Stomach (tissue), 9 donors: Measurements from ENCODE around the gene CCDC172. TPM values are rescaled to one million over a fixed set of nuclear protein-coding genes. Genes with fewer than 3 reads are reported as not detected.

Experiments used
- DNase-seq, 2 donors: peaks; one replicate each; pipeline versions ENCODE4 v3.0.0 to v3.0.0-alpha.2; 2013 to 2019
- H3K27ac ChIP-seq, 5 donors: fragments of 200-600 bp in 4 of 5; sonication (generic) in 4 of 5; one replicate each; pipeline ENCODE4 v1.5.1; 2013 to 2019; ENCODE audit warnings: mild to moderate bottlenecking in 1 of 5, moderate library complexity in 1 of 5
- H3K27me3 ChIP-seq, 3 donors: fragments of 200-600 bp; sonication (generic); one replicate each; pipeline ENCODE4 v1.5.1; 2017 to 2019; ENCODE audit warnings: mixed run types in 1 of 3
- H3K36me3 ChIP-seq, 4 donors: fragments of 200-600 bp; sonication (generic); 1 replicate in 3 of 4; 2 replicates in 1 of 4; pipeline ENCODE4 v1.5.1; 2016 to 2019
- H3K4me1 ChIP-seq, 4 donors: fragments of 200-600 bp; sonication (generic); one replicate each; pipeline ENCODE4 v1.5.1; 2016 to 2019
- H3K4me3 ChIP-seq, 4 donors: fragments of 200-600 bp; sonication (generic) in 3 of 4; one replicate each; pipeline ENCODE4 v1.5.1; 2016 to 2019; ENCODE audit warnings: mild to moderate bottlenecking in 1 of 4
- H3K9me3 ChIP-seq, 4 donors: fragments of 200-600 bp; sonication (generic); one replicate each; pipeline ENCODE4 v1.5.1; 2016 to 2019
- CTCF ChIP-seq, 7 experiments: fragments of 450-650 bp in 4 of 7; fragments of 200-600 bp in 3 of 7; sonication (generic) in 3 of 7; IDR thresholded peaks; one replicate each; pipeline ENCODE4 v1.5.1; 2016 to 2019; ENCODE audit warnings: antibody characterized with exemption in 7 of 7, control low read depth in 2 of 7, mild to moderate bottlenecking in 1 of 7
- EP300 ChIP-seq: sonication (generic); formaldehyde crosslinking; IDR thresholded peaks from one replicate; pipeline ENCODE4 v1.6.1; 2017; ENCODE audit warnings: antibody characterized with exemption
- POLR2A ChIP-seq, 4 donors: fragments of 450-650 bp; IDR thresholded peaks; one replicate each; pipeline ENCODE4 v1.6.1; 2016; ENCODE audit warnings: antibody characterized with exemption in 4 of 4, control low read depth in 2 of 4, mild to moderate bottlenecking in 1 of 4, moderate library complexity in 1 of 4
- POLR2AphosphoS5 ChIP-seq, 3 donors: sonication (generic); formaldehyde crosslinking; IDR thresholded peaks; one replicate each; pipeline ENCODE4 v1.6.1; 2016; ENCODE audit warnings: antibody characterized with exemption in 3 of 3
- WGBS, 5 donors: extraction: QIAGEN DNeasy Blood & Tissue Kit in 3 of 5; methylation state at CpG; one replicate each; pipeline versions ENCODE4 v1.1.5 to v1.1.7; 2013 to 2018; 5-methylcytosine and 5-hydroxymethylcytosine counted together
- intact Hi-C: fragments of 100-400 bp; cut with DNase I; formaldehyde crosslinking; loops from one replicate; pipeline ENCODE4 v1.15.1; 2023; ENCODE audit warnings: low total_unique reads
- polyA plus RNA-seq, 3 donors: library from polyadenylated mRNA; stranded (reverse); fragments of 200-250 nt; gene quantifications; one replicate each; pipeline ENCODE4 v1.2.3, GENCODE V29; 2013
- total RNA-seq, 5 donors: library from RNA; depleted of rRNA; stranded (reverse); fragments of >200 nt; gene quantifications; one replicate each; pipeline versions ENCODE4 v1.1.0 to v1.2.3, GENCODE V29; 2014 to 2016
- donor health status: healthy with polysubstance abuse.
- donor health status: Bipolar disorder and iron deficiency.
- donor health status: healthy.

The CCDC172 gene
- total and polyA plus RNA-seq, 8 donors: 0.50 TPM; not detected in 7

- WGBS, 5 donors: 71 to 78% (median 77%) methylated on average over 8 to 13 of the region's 13 CpGs
- TF ChIP-seq POLR2A (IDR thresholded peaks at IDR 0.05) (no peak), POLR2AphosphoS5 (IDR thresholded peaks at IDR 0.05) (no peak), EP300 (no peak), CTCF (IDR thresholded peaks at IDR 0.05) (no peak)
- no peak for DNase-seq
Measured at GRCh38 chr10:116395223-116395985, 71.2 kb downstream of the CCDC172 start.

GRCh38 chr10:116398224-116398623, 74.0 kb downstream of the CCDC172 start:
- Histone ChIP-seq H3K36me3 (no peaks in the 10 kb centered on the region), H3K4me1 (no peaks in the 10 kb centered on the region), H3K4me3 (no peak overlapping the region), H3K9me3 (no peaks in the 10 kb centered on the region), H3K27ac (no peak overlapping the region), H3K27me3 (no peaks in the 10 kb centered on the region)
- no peak for DNase-seq
- intact Hi-C loops: no loop called here
- no peak for TF ChIP-seq POLR2AphosphoS5 (IDR thresholded peaks at IDR 0.05)
- no peak for TF ChIP-seq EP300
- no peak for TF ChIP-seq CTCF (IDR thresholded peaks at IDR 0.05)
- no peak for TF ChIP-seq POLR2A (IDR thresholded peaks at IDR 0.05)
- WGBS, 5 donors: 51 to 57% (median 52%) methylated on average over 5 of the region's 5 CpGs

More at GRCh38 chr10:116395223-116395985, 71.2 kb downstream of the CCDC172 start:
- Histone ChIP-seq H3K27ac (no peak overlapping the region), H3K4me3 (no peak overlapping the region), H3K36me3 (no peaks in the 10 kb centered on the region), H3K27me3 (no peaks in the 10 kb centered on the region), H3K4me1 (no peaks in the 10 kb centered on the region), H3K9me3 (no peaks in the 10 kb centered on the region)
- intact Hi-C loops: no loop called here

- no peak for DNase-seq
- TF ChIP-seq EP300 (no peak), CTCF (IDR thresholded peaks at IDR 0.05) (no peak), POLR2A (IDR thresholded peaks at IDR 0.05) (no peak), POLR2AphosphoS5 (IDR thresholded peaks at IDR 0.05) (no peak)
- H3K36me3 ChIP-seq: no peaks in the 10 kb centered on the region
- no peak overlapping the region for H3K27ac ChIP-seq
- H3K4me1 ChIP-seq: no peaks in the 10 kb centered on the region
- H3K9me3 ChIP-seq: no peaks in the 10 kb centered on the region
- intact Hi-C loops: no loop called here
- no peak overlapping the region for H3K4me3 ChIP-seq
- 83 to 93% (median 90%) methylated on average over 3 of the region's 3 CpGs for WGBS, 5 donors
- no peaks in the 10 kb centered on the region for H3K27me3 ChIP-seq
Measured at GRCh38 chr10:116402858-116403257, 78.6 kb downstream of the CCDC172 start.

GRCh38 chr10:116403740-116404250, 79.5 kb downstream of the CCDC172 start:
- WGBS, 5 donors: 64 to 70% (median 67%) methylated on average over 6 of the region's 6 CpGs
- Histone ChIP-seq H3K4me1 (no peaks in the 10 kb centered on the region), H3K27ac (no peak overlapping the region), H3K9me3 (no peaks in the 10 kb centered on the region), H3K36me3 (no peaks in the 10 kb centered on the region), H3K4me3 (no peak overlapping the region), H3K27me3 (no peaks in the 10 kb centered on the region)
- peak in 1 of 2 donors; percentile 6 for DNase-seq
- intact Hi-C loops: no loop called here
- no peak for TF ChIP-seq CTCF (IDR thresholded peaks at IDR 0.05)
- TF ChIP-seq EP300: no peak
- no peak for TF ChIP-seq POLR2AphosphoS5 (IDR thresholded peaks at IDR 0.05)
- no peak for TF ChIP-seq POLR2A (IDR thresholded peaks at IDR 0.05)
